ENCODE data around the gene RASGRF2. TPM values are rescaled to one million over a fixed set of nuclear protein-coding genes. Genes with fewer than 3 reads are reported as not detected.

Gene RASGRF2
- total RNA-seq, 2 donors from 2014 or later = 6.9 to 13.9 TPM

- ATAC-seq (ENCODE audit: insufficient number of reproducible peaks, low FRiP score, low read depth) (no peak), DNase-seq (ENCODE audit: low spot score) (no peak)
- no peaks in the 10 kb centered on the region for H3K27me3 ChIP-seq (replicated peaks; ENCODE audit: insufficient read depth)
- H3K27ac ChIP-seq = no peak overlapping the region
- no peaks in the 10 kb centered on the region for H3K9me3 ChIP-seq
- no peaks in the 10 kb centered on the region for H3K4me1 ChIP-seq (ENCODE audit: control insufficient read depth in 1 of 2, low read depth in 2 of 2)
- no peak for TF ChIP-seq CTCF (IDR thresholded peaks at IDR 0.05)
- no peaks in the 10 kb centered on the region for H3K36me3 ChIP-seq
- no peak overlapping the region for H3K4me3 ChIP-seq
Observed at GRCh38 chr5:81183811-81184748, 223.9 kb downstream of the RASGRF2 start.

GRCh38 chr5:81184749-81185110, 224.6 kb downstream of the RASGRF2 start:
- Histone ChIP-seq H3K36me3 (no peaks in the 10 kb centered on the region), H3K27ac (no peak overlapping the region), H3K4me3 (no peak overlapping the region), H3K27me3 (replicated peaks; ENCODE audit: insufficient read depth) (no peaks in the 10 kb centered on the region), H3K4me1 (ENCODE audit: control insufficient read depth in 1 of 2, low read depth in 2 of 2) (no peaks in the 10 kb centered on the region), H3K9me3 (no peaks in the 10 kb centered on the region)
- DNase-seq (ENCODE audit: low spot score) (no peak), ATAC-seq (ENCODE audit: insufficient number of reproducible peaks, low FRiP score, low read depth) (no peak)
- TF ChIP-seq CTCF (IDR thresholded peaks at IDR 0.05) = no peak

- DNase-seq (ENCODE audit: low spot score) = no peak
- Histone ChIP-seq H3K36me3 (no peaks in the 10 kb centered on the region), H3K9me3 (no peaks in the 10 kb centered on the region), H3K27ac (no peak overlapping the region), H3K4me1 (ENCODE audit: control insufficient read depth in 1 of 2, low read depth in 2 of 2) (no peaks in the 10 kb centered on the region), H3K27me3 (replicated peaks; ENCODE audit: insufficient read depth) (no peaks in the 10 kb centered on the region), H3K4me3 (no peak overlapping the region)
- no peak for ATAC-seq (ENCODE audit: insufficient number of reproducible peaks, low FRiP score, low read depth)
- TF ChIP-seq CTCF (IDR thresholded peaks at IDR 0.05) = no peak
Observed at GRCh38 chr5:81187885-81188284, 227.7 kb downstream of the RASGRF2 start.

- no peaks in the 10 kb centered on the region for H3K36me3 ChIP-seq
- H3K27ac ChIP-seq = no peak overlapping the region
- no peak for TF ChIP-seq CTCF (IDR thresholded peaks at IDR 0.05)
- no peaks in the 10 kb centered on the region for H3K9me3 ChIP-seq
- no peaks in the 10 kb centered on the region for H3K4me1 ChIP-seq (ENCODE audit: control insufficient read depth in 1 of 2, low read depth in 2 of 2)
- no peak for DNase-seq (ENCODE audit: low spot score)
- H3K4me3 ChIP-seq = no peak overlapping the region
- ATAC-seq (ENCODE audit: insufficient number of reproducible peaks, low FRiP score, low read depth) = no peak
- no peaks in the 10 kb centered on the region for H3K27me3 ChIP-seq (replicated peaks; ENCODE audit: insufficient read depth)
Observed at GRCh38 chr5:81188962-81189361, 228.8 kb downstream of the RASGRF2 start.

GRCh38 chr5:81189875-81190498, 229.8 kb downstream of the RASGRF2 start:
- ATAC-seq (ENCODE audit: insufficient number of reproducible peaks, low FRiP score, low read depth) (no peak), DNase-seq (ENCODE audit: low spot score) (no peak)
- Histone ChIP-seq H3K4me1 (ENCODE audit: control insufficient read depth in 1 of 2, low read depth in 2 of 2) (peaks cover 0 to under 1% of the 10 kb centered on the region in 2 donors), H3K36me3 (no peaks in the 10 kb centered on the region), H3K27me3 (replicated peaks; ENCODE audit: insufficient read depth) (no peaks in the 10 kb centered on the region), H3K4me3 (no peak overlapping the region), H3K27ac (no peak overlapping the region), H3K9me3 (no peaks in the 10 kb centered on the region)
- TF ChIP-seq CTCF (IDR thresholded peaks at IDR 0.05) = no peak
